GM23338 (cell line): Measurements from ENCODE around the gene VPS52.

Experiments used
- CTCF ChIP-seq, 2 experiments: fragments of 200-600 bp in 1 of 2; sonication (generic) in 1 of 2; conservative IDR thresholded peaks; 2 replicates each; pipeline versions ENCODE4 v1.5.1 to v1.6.1; 2016 to 2017; ENCODE audit warnings: antibody characterized with exemption in 2 of 2, low read depth in 2 of 2, mild to moderate bottlenecking in 2 of 2, moderate library complexity in 1 of 2
- TF ChIP-seq, protein P1 (sequence below): IDR thresholded peaks from one replicate; pipeline ENCODE4 v1.6.1; 2018; ENCODE audit warnings: antibody characterized with exemption; ENCODE audit not compliant: unreplicated experiment

DNA sequence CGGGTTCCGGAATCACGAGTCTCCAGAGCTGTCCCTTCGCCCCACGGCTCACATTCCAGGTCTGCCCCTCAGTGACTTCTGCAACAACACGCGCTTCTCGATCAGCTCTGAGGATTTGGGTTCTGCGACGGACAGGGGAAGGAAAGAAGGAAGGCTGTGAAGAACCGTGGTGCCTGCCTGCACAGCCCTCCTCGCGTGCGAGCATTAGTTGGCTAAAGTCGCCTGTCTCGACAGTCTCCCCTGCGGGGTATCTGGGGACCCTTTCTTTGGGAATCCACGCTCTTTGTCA is 23.1 kb downstream of the VPS52 start:
- peak in 1 of 2 experiments; percentile 15; a peak in 1 of 4 replicates for TF ChIP-seq CTCF (conservative IDR thresholded peaks at IDR 0.05; ENCODE audit: low read depth in 2 of 2)
- TF ChIP-seq, protein P1, sequence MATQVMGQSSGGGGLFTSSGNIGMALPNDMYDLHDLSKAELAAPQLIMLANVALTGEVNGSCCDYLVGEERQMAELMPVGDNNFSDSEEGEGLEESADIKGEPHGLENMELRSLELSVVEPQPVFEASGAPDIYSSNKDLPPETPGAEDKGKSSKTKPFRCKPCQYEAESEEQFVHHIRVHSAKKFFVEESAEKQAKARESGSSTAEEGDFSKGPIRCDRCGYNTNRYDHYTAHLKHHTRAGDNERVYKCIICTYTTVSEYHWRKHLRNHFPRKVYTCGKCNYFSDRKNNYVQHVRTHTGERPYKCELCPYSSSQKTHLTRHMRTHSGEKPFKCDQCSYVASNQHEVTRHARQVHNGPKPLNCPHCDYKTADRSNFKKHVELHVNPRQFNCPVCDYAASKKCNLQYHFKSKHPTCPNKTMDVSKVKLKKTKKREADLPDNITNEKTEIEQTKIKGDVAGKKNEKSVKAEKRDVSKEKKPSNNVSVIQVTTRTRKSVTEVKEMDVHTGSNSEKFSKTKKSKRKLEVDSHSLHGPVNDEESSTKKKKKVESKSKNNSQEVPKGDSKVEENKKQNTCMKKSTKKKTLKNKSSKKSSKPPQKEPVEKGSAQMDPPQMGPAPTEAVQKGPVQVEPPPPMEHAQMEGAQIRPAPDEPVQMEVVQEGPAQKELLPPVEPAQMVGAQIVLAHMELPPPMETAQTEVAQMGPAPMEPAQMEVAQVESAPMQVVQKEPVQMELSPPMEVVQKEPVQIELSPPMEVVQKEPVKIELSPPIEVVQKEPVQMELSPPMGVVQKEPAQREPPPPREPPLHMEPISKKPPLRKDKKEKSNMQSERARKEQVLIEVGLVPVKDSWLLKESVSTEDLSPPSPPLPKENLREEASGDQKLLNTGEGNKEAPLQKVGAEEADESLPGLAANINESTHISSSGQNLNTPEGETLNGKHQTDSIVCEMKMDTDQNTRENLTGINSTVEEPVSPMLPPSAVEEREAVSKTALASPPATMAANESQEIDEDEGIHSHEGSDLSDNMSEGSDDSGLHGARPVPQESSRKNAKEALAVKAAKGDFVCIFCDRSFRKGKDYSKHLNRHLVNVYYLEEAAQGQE, result no peak
